Mononuclear cell (primary cell): ENCODE data around the gene VPS37D. TPM values are rescaled to one million over a fixed set of nuclear protein-coding genes. Genes with fewer than 3 reads are reported as not detected.
A peak's percentile ranks its signal among the peaks of the same experiment; 100 is the strongest.
"Not testable (repeated sequence)": the region's sequence is repeated elsewhere in the genome, so short reads cannot be mapped to it uniquely, and the experiment has no call there.

Source experiments
- H3K27me3 ChIP-seq: 2 replicates; pipeline ENCODE4 v1.6.0; 2011; ENCODE audit warnings: low read length, control low read depth; ENCODE audit not compliant: insufficient read depth
- H3K4me1 ChIP-seq: 2 replicates; pipeline ENCODE4 v1.5.1; 2011; ENCODE audit warnings: mild to moderate bottlenecking, low read length, control low read depth; ENCODE audit not compliant: insufficient read depth
- H3K4me3 ChIP-seq: 2 replicates; pipeline ENCODE4 v1.5.1; 2011; ENCODE audit warnings: mild to moderate bottlenecking, low read length, moderate library complexity
- H3K9me3 ChIP-seq: 2 replicates; pipeline ENCODE4 v1.5.1; 2011; ENCODE audit warnings: low read depth, mild to moderate bottlenecking, control low read depth, low read length
- total RNA-seq: library from RNA; depleted of rRNA; stranded (reverse); fragments of >200 nt; gene quantifications from one replicate; pipeline ENCODE4 v1.2.3, GENCODE V29; 2012

Gene VPS37D
- total RNA-seq, 1 donor, result 0.63 TPM

DNA sequence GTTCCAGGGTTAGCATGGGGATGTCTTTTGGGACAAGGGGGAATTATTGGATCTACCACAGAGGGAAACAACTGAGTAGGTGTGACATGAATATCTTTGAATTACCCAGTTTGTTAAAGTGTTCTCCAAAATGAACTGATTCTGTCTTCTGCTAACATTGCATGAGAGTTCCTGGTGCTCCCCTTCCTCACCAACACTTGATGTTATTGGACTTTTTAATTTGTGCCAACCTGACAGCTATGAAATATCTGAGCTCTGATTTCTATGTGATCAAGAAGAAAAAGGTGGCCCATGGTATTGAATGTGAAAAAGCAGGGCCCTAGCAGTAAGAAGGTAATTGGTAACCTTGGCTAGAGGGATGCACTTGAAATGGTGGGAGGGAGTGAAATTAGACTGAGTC, 4.6 kb upstream of the VPS37D start:
- Histone ChIP-seq H3K4me1 (peaks cover 3% of the 10 kb centered on the region), H3K4me3 (no peak overlapping the region), H3K27me3 (peaks cover 18% of the 10 kb centered on the region), H3K9me3 (no peaks in the 10 kb centered on the region)

DNA sequence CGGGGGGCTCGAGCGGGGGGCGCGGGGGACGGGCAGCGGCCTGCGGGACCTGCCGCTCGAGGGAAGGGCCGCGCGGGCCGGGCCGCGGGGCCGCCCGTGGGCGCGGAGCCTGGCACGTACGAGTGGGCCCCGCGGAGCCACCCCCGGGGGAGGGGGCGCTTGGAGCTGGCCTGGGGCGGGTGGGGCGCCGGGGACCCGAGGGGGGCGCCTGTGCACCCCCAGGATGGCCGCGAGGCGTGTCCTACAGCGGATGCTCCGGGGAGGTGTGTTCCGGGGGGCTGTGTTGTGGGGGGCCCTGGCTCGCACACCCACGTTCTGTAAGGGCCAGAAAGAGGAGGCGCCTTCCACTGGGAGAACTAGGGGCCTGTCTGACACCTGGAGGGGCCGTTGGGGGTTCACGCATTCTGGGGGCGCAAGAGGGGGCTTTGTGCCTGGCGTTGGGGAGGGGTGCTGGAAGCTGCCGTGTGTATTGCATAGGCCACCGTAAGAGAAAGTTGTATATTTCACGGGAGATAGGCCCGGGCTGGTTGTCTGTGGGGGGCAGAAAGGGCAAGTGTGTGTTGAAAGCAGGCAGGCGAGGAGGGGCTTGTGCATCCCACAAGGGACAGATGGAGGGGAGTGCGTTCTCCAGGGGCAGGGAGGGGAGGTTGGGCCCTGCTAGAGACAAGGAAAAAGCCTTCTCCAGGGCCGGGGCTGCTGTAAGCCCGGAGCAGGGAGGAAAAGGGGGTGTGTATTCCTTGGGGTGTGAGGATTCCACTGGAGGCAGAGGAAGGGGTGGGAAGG, 663 bp downstream of the VPS37D start:
- peaks cover 11% of the 10 kb centered on the region for H3K4me1 ChIP-seq
- peaks cover 30% of the 10 kb centered on the region for H3K27me3 ChIP-seq
- no peaks in the 10 kb centered on the region for H3K9me3 ChIP-seq
- peak overlapping the region; percentile 18 for H3K4me3 ChIP-seq

DNA sequence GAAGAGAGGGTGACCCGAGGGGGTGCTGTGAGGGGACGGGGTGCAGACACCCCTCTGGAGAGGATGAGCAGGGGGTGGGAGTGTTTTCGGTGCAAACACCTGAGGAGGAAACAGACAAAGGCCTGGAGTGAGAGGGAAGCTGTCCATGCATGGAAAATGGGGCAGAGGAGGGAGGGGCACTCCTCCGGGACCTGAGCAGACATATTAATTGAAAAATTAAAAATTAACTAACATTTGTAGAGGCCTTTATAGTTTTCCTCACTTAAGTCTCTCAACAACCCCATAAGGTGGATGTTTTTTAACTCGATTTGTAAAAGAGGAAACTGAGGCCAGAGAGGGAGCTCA, 1.2 kb downstream of the VPS37D start:
- H3K27me3 ChIP-seq, result peaks cover 29% of the 10 kb centered on the region
- H3K4me3 ChIP-seq, result no peak overlapping the region
- peaks cover 11% of the 10 kb centered on the region for H3K4me1 ChIP-seq
- H3K9me3 ChIP-seq, result no peaks in the 10 kb centered on the region

DNA sequence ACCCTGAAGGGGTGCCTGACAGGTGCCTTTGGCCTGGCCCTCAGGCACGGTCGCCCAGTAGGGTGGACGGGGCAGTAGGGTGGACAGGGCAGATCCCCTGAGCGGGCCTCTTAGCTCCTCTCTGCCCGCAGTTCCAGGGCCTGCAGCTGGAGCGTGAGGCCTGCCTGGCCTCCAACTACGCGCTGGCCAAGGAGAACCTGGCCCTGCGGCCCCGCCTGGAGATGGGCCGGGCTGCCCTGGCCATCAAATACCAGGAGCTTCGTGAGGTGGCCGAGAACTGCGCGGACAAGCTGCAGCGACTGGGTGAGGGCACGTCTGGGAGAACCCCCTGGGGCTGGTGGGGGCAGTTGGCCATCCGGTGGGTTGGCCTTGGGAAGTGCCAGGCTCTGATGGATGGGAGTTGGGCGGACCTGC, 1.7 kb downstream of the VPS37D start:
- no peak overlapping the region for H3K4me3 ChIP-seq
- H3K27me3 ChIP-seq, result peaks cover 25% of the 10 kb centered on the region
- no peaks in the 10 kb centered on the region for H3K9me3 ChIP-seq
- H3K4me1 ChIP-seq, result peaks cover 11% of the 10 kb centered on the region

DNA sequence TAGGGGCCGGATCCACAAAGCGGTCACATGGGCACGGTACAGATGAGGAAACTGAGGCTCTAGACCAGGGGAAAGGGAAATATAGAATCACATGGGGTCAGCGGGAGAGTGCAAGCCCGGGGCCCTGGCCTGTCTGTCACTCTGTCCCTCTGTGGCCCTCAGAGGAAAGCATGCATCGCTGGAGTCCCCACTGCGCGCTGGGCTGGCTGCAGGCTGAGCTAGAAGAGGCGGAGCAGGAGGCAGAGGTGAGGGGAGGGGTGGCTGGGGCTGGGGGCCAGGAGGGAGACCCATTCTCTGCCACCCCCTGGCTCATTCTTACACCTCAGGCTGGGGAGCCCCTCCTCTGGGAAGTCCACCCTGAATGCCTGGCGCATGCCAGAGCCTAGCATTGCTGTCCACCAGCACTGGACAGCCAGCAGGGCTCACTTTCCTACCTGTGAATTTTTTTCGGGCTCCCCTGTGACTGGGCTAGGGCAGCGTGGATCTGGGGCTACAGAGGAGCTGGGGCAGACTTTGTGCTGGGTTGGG, 2.3 kb downstream of the VPS37D start:
- Histone ChIP-seq H3K4me1 (peaks cover 11% of the 10 kb centered on the region), H3K9me3 (no peaks in the 10 kb centered on the region), H3K4me3 (no peak overlapping the region), H3K27me3 (peaks cover 21% of the 10 kb centered on the region)

DNA sequence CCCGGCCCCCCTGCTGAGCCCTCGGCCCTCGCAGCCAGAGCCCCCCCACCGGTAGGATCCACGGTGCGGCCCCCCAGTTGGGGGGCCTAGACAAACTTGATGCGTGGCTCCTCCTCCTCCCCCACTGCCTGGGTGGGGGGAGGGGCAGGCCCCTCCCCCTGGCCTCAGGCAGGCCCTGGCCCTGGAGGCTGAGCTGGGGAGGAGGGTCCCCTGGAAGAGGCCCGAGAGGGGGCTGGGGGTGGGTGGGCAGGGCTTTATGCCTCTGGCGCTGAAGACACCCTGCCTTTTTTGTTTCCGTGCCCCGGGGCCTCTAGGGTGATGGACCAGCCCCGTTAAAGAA, 3.7 kb downstream of the VPS37D start:
- Histone ChIP-seq H3K4me1 (peaks cover 11% of the 10 kb centered on the region), H3K27me3 (peaks cover 13% of the 10 kb centered on the region), H3K9me3 (no peaks in the 10 kb centered on the region), H3K4me3 (no peak overlapping the region)

DNA sequence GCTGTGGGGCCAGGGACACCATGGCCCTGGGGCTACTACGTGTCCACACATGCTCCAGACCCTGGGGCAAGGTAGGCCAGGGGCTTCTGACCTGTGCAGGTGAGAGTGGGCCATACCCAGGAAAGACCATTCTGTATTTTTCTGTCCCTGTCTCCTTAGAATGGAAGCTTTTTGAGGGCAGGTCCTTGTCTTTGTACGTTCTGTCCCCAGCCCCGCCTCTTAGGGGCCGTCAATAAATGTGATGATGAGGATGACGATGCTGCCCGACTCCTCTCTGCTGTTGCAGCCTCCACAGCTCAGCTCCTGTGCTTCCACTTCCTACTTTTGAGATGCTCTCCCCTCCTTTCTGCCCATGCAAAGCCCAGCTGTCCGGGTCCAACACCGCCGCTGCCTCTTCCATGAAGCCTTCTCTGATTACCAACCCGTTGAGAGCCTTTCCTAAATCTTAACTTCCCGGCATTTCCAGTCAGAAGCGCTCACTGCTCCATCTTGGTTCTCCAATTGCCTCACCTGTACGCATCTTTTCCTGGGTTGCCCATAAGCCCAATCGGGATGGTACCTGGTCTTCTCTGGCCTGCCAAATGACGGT, 4.3 kb downstream of the VPS37D start:
- Histone ChIP-seq H3K9me3 (no peaks in the 10 kb centered on the region), H3K4me1 (peaks cover 11% of the 10 kb centered on the region), H3K27me3 (peaks cover 12% of the 10 kb centered on the region), H3K4me3 (no peak overlapping the region)

DNA sequence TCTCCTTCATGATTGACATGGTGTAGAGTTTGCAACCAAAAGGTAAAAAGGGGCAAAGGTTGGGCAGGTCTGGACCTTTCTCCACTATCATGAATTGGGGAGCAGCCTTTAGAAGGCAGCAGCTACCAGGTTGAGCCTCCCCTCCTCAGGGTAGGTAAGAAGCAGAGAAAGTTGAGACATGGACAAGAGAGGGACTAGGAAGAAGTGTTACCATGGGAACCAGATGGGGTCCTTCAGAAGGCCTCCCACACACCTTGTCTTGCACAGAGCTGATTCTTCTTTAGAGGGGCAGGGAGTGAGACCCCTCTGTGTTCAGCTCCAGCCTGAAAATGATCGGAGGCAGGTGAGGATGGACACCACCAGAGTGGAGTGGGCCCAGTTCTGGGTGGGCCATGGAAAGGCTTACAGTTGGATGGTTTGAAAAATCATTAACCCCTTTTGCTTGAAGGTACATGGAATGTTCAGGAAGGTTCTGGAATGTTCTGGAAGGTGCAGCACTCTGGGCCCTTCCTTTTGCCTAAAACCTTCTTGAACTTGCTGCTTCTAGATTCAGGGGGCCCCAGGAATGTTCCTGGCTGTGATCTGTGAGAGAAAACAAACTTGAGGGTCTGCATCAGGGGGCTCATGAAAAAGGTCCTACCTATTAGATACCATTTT, 7.0 kb downstream of the VPS37D start:
- H3K9me3 ChIP-seq, result no peaks in the 10 kb centered on the region

DNA sequence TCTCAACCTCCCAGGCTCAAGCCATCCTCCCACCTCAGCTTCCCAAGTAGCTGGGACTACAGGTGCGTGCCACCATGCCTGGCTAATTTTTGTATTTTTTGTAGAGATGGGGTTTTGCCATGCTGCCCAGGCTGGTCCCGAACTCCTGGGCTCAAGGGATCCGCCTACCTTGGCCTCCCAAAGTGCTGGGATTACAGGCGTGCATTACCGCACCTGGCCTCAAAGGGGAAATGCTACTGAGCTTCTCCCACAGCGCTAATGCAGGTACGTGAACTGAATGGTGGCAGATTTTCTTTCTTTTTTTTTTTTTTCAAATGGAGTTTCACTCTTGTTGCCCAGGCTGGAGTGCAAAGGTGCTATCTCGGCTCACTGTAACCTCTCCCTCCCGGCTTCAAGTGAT, 8.4 kb downstream of the VPS37D start:
- H3K9me3 ChIP-seq, H3K4me3 ChIP-seq, H3K4me1 ChIP-seq, H3K27me3 ChIP-seq: not testable (repeated sequence)

More for the DNA sequence above, 7.0 kb downstream of the VPS37D start:
- no peaks in the 10 kb centered on the region for H3K4me1 ChIP-seq
- no peak overlapping the region for H3K4me3 ChIP-seq
- H3K27me3 ChIP-seq, result no peaks in the 10 kb centered on the region

DNA sequence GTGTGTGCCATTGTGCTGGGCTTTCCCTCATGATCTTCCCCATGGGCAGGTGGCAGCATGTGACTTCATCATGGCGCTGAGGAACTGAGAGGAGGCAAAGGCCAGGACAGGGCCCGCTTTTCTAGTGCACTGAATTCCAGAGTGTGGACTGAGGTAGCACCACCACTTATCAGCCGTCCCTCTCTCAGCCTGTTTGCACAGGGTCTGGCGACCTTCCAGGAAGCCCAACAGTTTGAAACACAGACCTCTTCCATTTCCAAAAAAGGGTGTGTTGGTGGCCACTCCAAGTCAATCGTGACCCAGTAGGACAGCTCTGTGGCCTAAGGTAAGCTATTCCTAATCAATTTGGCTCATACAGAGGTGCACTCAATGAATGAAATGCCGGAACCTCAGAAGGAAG, 11.2 kb downstream of the VPS37D start:
- peaks cover 22% of the 10 kb centered on the region for H3K4me1 ChIP-seq
- no peaks in the 10 kb centered on the region for H3K27me3 ChIP-seq
- no peak overlapping the region for H3K4me3 ChIP-seq
- no peaks in the 10 kb centered on the region for H3K9me3 ChIP-seq

DNA sequence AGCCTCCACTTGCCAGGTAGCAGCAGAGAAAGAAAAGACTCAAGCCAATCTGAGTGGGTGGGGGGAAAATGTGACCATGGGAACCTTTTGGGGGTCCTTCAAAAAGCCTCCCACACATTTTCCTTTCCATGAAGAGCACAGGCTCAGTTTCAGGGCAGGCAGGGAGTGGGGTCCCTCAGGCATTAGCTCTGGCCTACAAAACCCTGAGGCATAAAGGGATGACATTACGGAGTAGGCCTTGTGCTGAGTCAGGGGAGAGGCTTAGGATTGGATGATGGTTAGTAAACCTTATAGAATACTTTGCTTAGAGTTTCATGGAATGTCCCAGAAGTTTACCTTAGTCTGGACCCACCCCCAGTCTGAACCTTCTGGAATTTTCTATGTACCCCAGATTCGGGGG, 12.1 kb downstream of the VPS37D start:
- H3K4me1 ChIP-seq, result peaks cover 30% of the 10 kb centered on the region
- H3K9me3 ChIP-seq, result no peaks in the 10 kb centered on the region
- no peaks in the 10 kb centered on the region for H3K27me3 ChIP-seq
- H3K4me3 ChIP-seq, result no peak overlapping the region

DNA sequence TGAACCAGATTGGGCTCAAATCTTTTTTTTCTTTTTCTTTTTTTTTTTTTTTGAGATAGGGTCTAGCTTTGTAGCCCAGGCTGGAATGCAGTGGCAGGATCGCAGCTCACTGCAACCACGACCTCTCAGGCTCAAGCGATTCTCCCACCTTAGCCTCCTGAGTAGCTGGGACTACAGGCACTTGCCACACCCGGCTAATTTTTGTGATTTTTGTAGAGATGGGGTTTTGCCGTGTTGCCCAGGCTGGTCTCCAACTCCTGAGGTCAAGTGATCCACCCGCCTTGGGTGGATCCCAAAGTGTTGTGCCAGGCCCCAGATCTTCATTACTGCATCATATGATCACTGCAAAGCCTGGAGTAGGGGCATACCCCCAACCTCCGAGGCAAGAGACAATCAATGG, 12.9 kb downstream of the VPS37D start:
- peaks cover 36% of the 10 kb centered on the region for H3K4me1 ChIP-seq
- H3K4me3 ChIP-seq, result no peak overlapping the region
- no peaks in the 10 kb centered on the region for H3K27me3 ChIP-seq
- no peaks in the 10 kb centered on the region for H3K9me3 ChIP-seq

DNA sequence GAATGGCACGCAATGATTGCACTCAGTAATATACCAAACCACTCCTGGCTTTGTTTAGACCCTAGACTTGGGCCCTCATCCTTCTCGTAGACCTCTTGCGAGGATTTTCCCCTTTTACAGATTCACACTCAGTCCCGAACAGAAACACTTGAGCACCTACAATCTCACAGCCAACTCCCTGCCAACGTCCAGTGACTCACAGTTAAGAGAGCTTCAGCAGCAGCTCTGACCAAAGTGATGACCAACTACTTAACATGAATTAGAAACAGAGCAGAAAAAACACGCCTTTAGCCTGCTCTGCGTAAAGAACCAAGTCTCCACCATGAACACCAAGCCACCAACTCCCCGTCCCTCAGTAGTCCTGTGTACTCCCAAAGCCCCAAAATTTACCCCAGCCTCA, 13.4 kb downstream of the VPS37D start:
- H3K4me1 ChIP-seq, result peaks cover 36% of the 10 kb centered on the region
- H3K4me3 ChIP-seq, result no peak overlapping the region
- H3K9me3 ChIP-seq, result no peaks in the 10 kb centered on the region
- H3K27me3 ChIP-seq, result no peaks in the 10 kb centered on the region

DNA sequence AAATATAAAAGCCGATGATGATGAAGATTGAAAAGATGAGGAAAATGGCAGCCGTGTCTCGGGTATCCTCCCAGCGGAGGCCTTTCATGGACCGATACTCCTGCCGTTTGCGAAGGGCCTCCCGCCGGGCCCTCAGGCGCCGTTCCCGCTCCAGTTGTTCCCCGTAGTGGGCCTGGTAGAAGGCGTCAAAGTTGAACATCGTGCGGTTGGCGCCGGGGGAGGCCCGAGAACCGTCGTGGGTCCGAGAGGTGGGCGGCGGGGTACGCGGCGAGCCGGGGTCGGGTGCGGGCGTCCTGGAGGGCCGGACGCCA, 15.1 kb downstream of the VPS37D start:
- no peaks in the 10 kb centered on the region for H3K27me3 ChIP-seq
- H3K9me3 ChIP-seq, result no peaks in the 10 kb centered on the region
- H3K4me1 ChIP-seq, result peaks cover 36% of the 10 kb centered on the region
- peak overlapping the region; percentile 94 for H3K4me3 ChIP-seq

DNA sequence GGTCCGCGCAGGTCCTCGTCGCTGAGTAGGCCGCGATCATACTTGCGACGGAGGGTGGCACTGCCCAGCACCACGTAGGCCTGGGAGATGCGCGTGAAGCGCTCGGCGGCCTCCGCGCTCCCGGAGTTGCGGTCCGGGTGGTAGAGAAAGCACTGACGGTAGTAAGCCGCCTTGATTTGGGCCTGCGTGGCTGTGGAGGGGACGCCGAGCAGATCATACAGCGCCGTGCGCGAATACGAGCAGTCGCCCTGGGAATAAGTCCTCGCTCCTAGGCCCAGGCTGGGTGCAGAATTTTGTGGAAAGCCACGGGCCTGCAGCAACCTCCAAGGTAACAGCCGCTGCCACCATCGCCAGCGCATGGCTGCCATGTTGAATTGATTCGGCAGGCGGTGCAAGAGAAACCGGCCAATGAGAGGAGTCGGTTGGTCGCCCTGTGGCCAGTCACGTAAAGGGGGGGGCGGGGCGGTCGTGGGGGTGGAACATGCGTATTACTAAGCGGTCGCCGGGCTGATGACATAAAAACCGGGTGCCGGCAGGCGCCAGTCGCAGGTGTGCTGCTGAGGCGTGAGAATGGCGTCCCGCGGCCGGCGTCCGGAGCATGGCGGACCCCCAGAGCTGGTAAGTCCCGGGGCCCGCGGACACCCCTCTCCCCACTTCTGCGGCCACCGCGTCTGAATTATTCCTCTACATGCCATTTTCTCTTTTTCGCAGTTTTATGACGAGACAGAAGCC, 15.6 kb downstream of the VPS37D start, which contains the start of the genes BUD23 and DNAJC30:
Gene BUD23 (plus strand): TSS at position 542 of the 732 bp plus-strand sequence. CDS start 29 bp downstream, at position 571.
Gene DNAJC30 (minus strand): TSS at position 398 of the 732 bp plus-strand sequence. CDS start 30 bp downstream, at position 368.
- peak within 1 kb of the TSS; percentile 94 for H3K4me3 ChIP-seq
- no peaks in the 10 kb centered on the region for H3K9me3 ChIP-seq
- H3K4me1 ChIP-seq, result peaks cover 36% of the 10 kb centered on the region
- no peaks in the 10 kb centered on the region for H3K27me3 ChIP-seq
